Measurements from ENCODE around the gene CMTM7. TPM values are rescaled to one million over a fixed set of nuclear protein-coding genes. Genes with fewer than 3 reads are reported as not detected.

Gene CMTM7
- total and polyA plus RNA-seq, 2 experiments from 2014 or later = 32.2 to 93.6 TPM

- no peak for TF ChIP-seq EZH2 (IDR thresholded peaks at IDR 0.05; ENCODE audit: low read depth, unreplicated experiment)
- no peak for TF ChIP-seq ZNF331 (CRISPR knock-in tag; IDR thresholded peaks at IDR 0.05; ENCODE audit: low read depth)
- TF ChIP-seq STAT1 (IDR thresholded peaks at IDR 0.05; ENCODE audit: unreplicated experiment) = no peak
- TF ChIP-seq POLR2AphosphoS5 (IDR thresholded peaks at IDR 0.05; ENCODE audit: low read depth) = no peak
These were observed 39.8 kb downstream of the CMTM7 start (continued) for GRCh38 chr3:32431481-32431880.

- DNase-seq (ENCODE audit: low spot score) = no peak
- Histone ChIP-seq H3K9me2 (ENCODE audit: insufficient read depth) (no peaks in the 10 kb centered on the region), H3K4me1 (ENCODE audit: insufficient read depth) (peaks cover 7% of the 10 kb centered on the region), H3K27ac (ENCODE audit: low read depth) (no peak overlapping the region), H3F3A (replicated peaks; ENCODE audit: low read depth) (no peaks in the 10 kb centered on the region), H4K20me1 (replicated peaks; ENCODE audit: insufficient read depth) (no peaks in the 10 kb centered on the region; the same call in 1 of the 2 replicates), H3K4me2 (no peak overlapping the region), H3K79me2 (replicated peaks; ENCODE audit: insufficient read depth) (peaks cover 24% of the 10 kb centered on the region), H3K36me3 (ENCODE audit: insufficient read depth) (no peaks in the 10 kb centered on the region), H2AFZ (no peak overlapping the region), H3K4me3 (no peak overlapping the region), H3K27me3 (ENCODE audit: insufficient read depth) (no peaks in the 10 kb centered on the region)
- Mint-ChIP-seq H3K9me3 (no peaks in the 10 kb centered on the region), H3K4me1 (peaks cover 9% of the 10 kb centered on the region), H3K36me3 (ENCODE audit: low read depth) (no peaks in the 10 kb centered on the region; the same call in 2 of the 3 replicates), H3K27ac (no peak overlapping the region), H3K27me3 (ENCODE audit: insufficient read depth, low read depth, poor library complexity) (peaks cover 5% of the 10 kb centered on the region), H3K4me3 (no peak overlapping the region)
- ATAC-seq = no peak
- TF ChIP-seq CREB1 (CRISPR knock-in tag; IDR thresholded peaks at IDR 0.05; ENCODE audit: low read depth) = no peak
- no peak for TF ChIP-seq ZNF114 (CRISPR knock-in tag; IDR thresholded peaks at IDR 0.05)
- TF ChIP-seq ETS1 (IDR thresholded peaks at IDR 0.05) = no peak
- TF ChIP-seq NANOG (IDR thresholded peaks at IDR 0.05; ENCODE audit: borderline replicate concordance) = no peak
These were observed 40.5 kb downstream of the CMTM7 start for GRCh38 chr3:32432045-32432710.

- no peaks in the 10 kb centered on the region; the same call in 2 of the 3 replicates for H3K36me3 Mint-ChIP-seq (ENCODE audit: low read depth)
- no peak for TF ChIP-seq ETS1 (IDR thresholded peaks at IDR 0.05)
- TF ChIP-seq ZNF331 (CRISPR knock-in tag; IDR thresholded peaks at IDR 0.05; ENCODE audit: low read depth) = no peak
- TF ChIP-seq CTCF (conservative IDR thresholded peaks at IDR 0.05; ENCODE audit: low read depth in 2 of 2) = no peak
- no peak for TF ChIP-seq JUNB (IDR thresholded peaks at IDR 0.05; ENCODE audit: unreplicated experiment)
- no peak for TF ChIP-seq STAT1 (IDR thresholded peaks at IDR 0.05; ENCODE audit: unreplicated experiment)
- no peak for TF ChIP-seq ZNF114 (CRISPR knock-in tag; IDR thresholded peaks at IDR 0.05)
- no peak for TF ChIP-seq NANOG (IDR thresholded peaks at IDR 0.05; ENCODE audit: borderline replicate concordance)
- TF ChIP-seq POLR2AphosphoS5 (IDR thresholded peaks at IDR 0.05; ENCODE audit: low read depth) = no peak
These were observed 41.3 kb downstream of the CMTM7 start for GRCh38 chr3:32432711-32433530.

More at GRCh38 chr3:32432711-32433530, 41.3 kb downstream of the CMTM7 start:
- Histone ChIP-seq H3K4me1 (ENCODE audit: insufficient read depth) (peaks cover 7% of the 10 kb centered on the region), H3K36me3 (ENCODE audit: insufficient read depth) (no peaks in the 10 kb centered on the region), H3F3A (replicated peaks; ENCODE audit: low read depth) (no peaks in the 10 kb centered on the region), H3K4me3 (no peak overlapping the region), H3K27me3 (ENCODE audit: insufficient read depth) (no peaks in the 10 kb centered on the region), H3K79me2 (replicated peaks; ENCODE audit: insufficient read depth) (peaks cover 20% of the 10 kb centered on the region), H3K27ac (ENCODE audit: low read depth) (no peak overlapping the region), H4K20me1 (replicated peaks; ENCODE audit: insufficient read depth) (no peaks in the 10 kb centered on the region), H2AFZ (no peak overlapping the region), H3K4me2 (no peak overlapping the region), H3K9me2 (ENCODE audit: insufficient read depth) (no peaks in the 10 kb centered on the region)
- Mint-ChIP-seq H3K4me1 (peaks cover 9% of the 10 kb centered on the region), H3K27me3 (ENCODE audit: insufficient read depth, low read depth, poor library complexity) (peaks cover 5% of the 10 kb centered on the region), H3K4me3 (no peak overlapping the region), H3K9me3 (no peaks in the 10 kb centered on the region), H3K27ac (no peak overlapping the region)
- ATAC-seq (no peak), DNase-seq (ENCODE audit: low spot score) (no peak)
